ENCODE measurements around the gene RASSF3. TPM values are rescaled to one million over a fixed set of nuclear protein-coding genes. Genes with fewer than 3 reads are reported as not detected.

The RASSF3 gene
- total and polyA plus RNA-seq, 2 donors from 2014 or later, result 8.2 to 35.6 TPM

- Histone ChIP-seq H3K9ac (ENCODE audit: low read length in 3 of 3) (no peak overlapping the region), H3K4me3 (ENCODE audit: low read length in 3 of 3) (no peak overlapping the region), H3K4me1 (ENCODE audit: control insufficient read depth in 2 of 3, insufficient read depth in 2 of 3, low read depth in 1 of 3, low read length in 3 of 3) (no peaks in the 10 kb centered on the region), H3K27ac (ENCODE audit: low read depth in 2 of 2, low read length in 2 of 2) (no peak overlapping the region), H3K27me3 (ENCODE audit: control insufficient read depth, insufficient read depth, low read length) (no peaks in the 10 kb centered on the region), H3K36me3 (ENCODE audit: control insufficient read depth in 2 of 3, insufficient read depth in 3 of 3, low read length in 3 of 3) (no peaks in the 10 kb centered on the region), H3K9me3 (ENCODE audit: control insufficient read depth in 2 of 3, insufficient read depth in 1 of 3, low read length in 3 of 3) (no peaks in the 10 kb centered on the region)
- FAIRE-seq, result no peak
- no peak for TF ChIP-seq CTCF (IDR thresholded peaks at IDR 0.05; ENCODE audit: borderline replicate concordance, extremely low read depth, insufficient read depth)
- intact Hi-C loops (cut with DNase I), result no loop called here
- DNase-seq, result no peak
These were observed 24.3 kb downstream of the RASSF3 start for GRCh38 chr12:64634508-64635092.

GRCh38 chr12:64635356-64635998 lies 25.2 kb downstream of the RASSF3 start:
- H3K27me3 ChIP-seq (ENCODE audit: control insufficient read depth, insufficient read depth, low read length), result no peaks in the 10 kb centered on the region
- no peak overlapping the region for H3K9ac ChIP-seq (ENCODE audit: low read length in 3 of 3)
- no peak overlapping the region for H3K27ac ChIP-seq (ENCODE audit: low read depth in 2 of 2, low read length in 2 of 2)
- no peaks in the 10 kb centered on the region for H3K4me1 ChIP-seq (ENCODE audit: control insufficient read depth in 2 of 3, insufficient read depth in 2 of 3, low read depth in 1 of 3, low read length in 3 of 3)
- TF ChIP-seq CTCF (IDR thresholded peaks at IDR 0.05; ENCODE audit: borderline replicate concordance, extremely low read depth, insufficient read depth), result no peak
- DNase-seq (no peak), FAIRE-seq (no peak)
- no peak overlapping the region for H3K4me3 ChIP-seq (ENCODE audit: low read length in 3 of 3)
- H3K9me3 ChIP-seq (ENCODE audit: control insufficient read depth in 2 of 3, insufficient read depth in 1 of 3, low read length in 3 of 3), result no peaks in the 10 kb centered on the region
- intact Hi-C loops (cut with DNase I), result no loop called here
- no peaks in the 10 kb centered on the region for H3K36me3 ChIP-seq (ENCODE audit: control insufficient read depth in 2 of 3, insufficient read depth in 3 of 3, low read length in 3 of 3)

GRCh38 chr12:64636856-64637255 lies 26.6 kb downstream of the RASSF3 start:
- TF ChIP-seq CTCF (IDR thresholded peaks at IDR 0.05; ENCODE audit: borderline replicate concordance, extremely low read depth, insufficient read depth), result no peak
- intact Hi-C loops (cut with DNase I), result no loop called here
- H3K36me3 ChIP-seq (ENCODE audit: control insufficient read depth in 2 of 3, insufficient read depth in 3 of 3, low read length in 3 of 3), result no peaks in the 10 kb centered on the region
- no peak overlapping the region for H3K9ac ChIP-seq (ENCODE audit: low read length in 3 of 3)
- no peaks in the 10 kb centered on the region for H3K4me1 ChIP-seq (ENCODE audit: control insufficient read depth in 2 of 3, insufficient read depth in 2 of 3, low read depth in 1 of 3, low read length in 3 of 3)
- no peaks in the 10 kb centered on the region for H3K9me3 ChIP-seq (ENCODE audit: control insufficient read depth in 2 of 3, insufficient read depth in 1 of 3, low read length in 3 of 3)
- H3K27ac ChIP-seq (ENCODE audit: low read depth in 2 of 2, low read length in 2 of 2), result no peak overlapping the region
- DNase-seq, result no peak
- no peaks in the 10 kb centered on the region for H3K27me3 ChIP-seq (ENCODE audit: control insufficient read depth, insufficient read depth, low read length)
- FAIRE-seq, result no peak
- H3K4me3 ChIP-seq (ENCODE audit: low read length in 3 of 3), result no peak overlapping the region
